Ishikawa (cell line): Measurements from ENCODE around the gene CHN2.
A peak's percentile ranks its signal among the peaks of the same experiment; 100 is the strongest.

Experiments used
- CEBPB ChIP-seq: IDR thresholded peaks from 2 replicates; pipeline ENCODE4 v1.6.1; 2012
- CREB1 ChIP-seq: IDR thresholded peaks from 2 replicates; pipeline ENCODE4 v1.6.1; 2012; ENCODE audit warnings: low read depth
- EGR1 ChIP-seq: IDR thresholded peaks from 2 replicates; pipeline ENCODE4 v1.6.1; 2012
- EP300 ChIP-seq: IDR thresholded peaks from 2 replicates; pipeline ENCODE4 v1.6.1; 2012; ENCODE audit warnings: borderline replicate concordance
- FOXM1 ChIP-seq: IDR thresholded peaks from 2 replicates; pipeline ENCODE4 v1.6.1; 2012; ENCODE audit warnings: low read depth, borderline replicate concordance
- NFIC ChIP-seq: IDR thresholded peaks from 2 replicates; pipeline ENCODE4 v1.6.1; 2012
- RAD21 ChIP-seq: IDR thresholded peaks from 2 replicates; pipeline ENCODE4 v1.6.1; 2012; ENCODE audit warnings: low read depth
- TAF1 ChIP-seq: IDR thresholded peaks from 2 replicates; pipeline ENCODE4 v1.6.1; 2012; ENCODE audit warnings: low read depth, mild to moderate bottlenecking
- TCF12 ChIP-seq: IDR thresholded peaks from 2 replicates; pipeline ENCODE4 v1.6.1; 2012; ENCODE audit warnings: low read depth
- TEAD4 ChIP-seq: IDR thresholded peaks from 2 replicates; pipeline ENCODE4 v1.6.1; 2012
- YY1 ChIP-seq: IDR thresholded peaks from 2 replicates; pipeline ENCODE4 v1.6.1; 2012; ENCODE audit warnings: low read depth
- ZBTB7A ChIP-seq: IDR thresholded peaks from 2 replicates; pipeline ENCODE4 v1.6.1; 2012; ENCODE audit warnings: low read depth
- TF ChIP-seq, protein P1 (sequence below): IDR thresholded peaks from 2 replicates; pipeline ENCODE4 v1.6.1; 2012
- TF ChIP-seq, protein P2 (sequence below): IDR thresholded peaks from 2 replicates; pipeline ENCODE4 v1.6.1; 2012
- TF ChIP-seq, protein P3 (sequence below): IDR thresholded peaks from 2 replicates; pipeline ENCODE4 v1.6.1; 2012; ENCODE audit warnings: low read depth, mild to moderate bottlenecking

Gene CHN2

DNA sequence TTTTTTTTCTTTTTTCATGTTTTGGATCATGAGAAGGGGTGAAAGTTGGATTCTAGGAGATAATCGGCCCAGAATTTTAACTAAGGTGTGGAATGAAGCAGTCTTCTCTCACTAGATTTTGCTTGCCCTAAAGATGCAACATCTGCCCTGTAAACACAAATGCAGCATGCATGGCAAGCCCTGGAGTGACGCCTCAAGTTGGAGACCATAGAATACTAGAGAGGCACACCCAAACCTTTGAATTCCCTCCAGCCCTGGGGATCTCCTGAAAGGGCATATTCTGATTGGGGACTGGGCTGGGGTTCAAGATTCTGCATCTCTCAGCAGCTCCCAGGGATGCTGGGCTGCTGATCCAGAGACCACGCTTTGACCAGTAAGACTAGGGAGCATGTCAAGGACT is 241.3 kb downstream of the CHN2 start:
- TF ChIP-seq NFIC (no peak), CREB1 (no peak), EP300 (no peak)

DNA sequence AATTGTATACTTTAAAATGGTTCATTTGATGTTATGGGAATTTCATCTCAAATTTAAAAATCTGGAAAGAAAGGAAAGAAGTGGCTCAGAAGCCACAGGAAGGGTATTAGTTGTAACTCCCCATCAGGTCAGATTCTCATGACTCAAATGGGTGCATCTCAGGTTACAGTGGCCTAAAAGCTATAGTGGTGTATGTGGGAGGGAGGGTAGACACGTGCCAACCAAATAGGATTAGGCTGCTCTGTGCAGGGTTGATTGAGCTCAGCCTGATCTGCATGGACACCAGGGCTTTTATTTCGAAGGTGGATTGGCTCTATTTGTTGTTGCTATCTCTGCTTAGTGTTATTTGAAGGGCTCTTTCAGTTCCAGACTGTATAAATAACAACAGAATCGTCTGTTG is 247.6 kb downstream of the CHN2 start:
- no peak for TF ChIP-seq TEAD4
- TF ChIP-seq, protein P1, sequence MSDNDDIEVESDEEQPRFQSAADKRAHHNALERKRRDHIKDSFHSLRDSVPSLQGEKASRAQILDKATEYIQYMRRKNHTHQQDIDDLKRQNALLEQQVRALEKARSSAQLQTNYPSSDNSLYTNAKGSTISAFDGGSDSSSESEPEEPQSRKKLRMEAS: peak; percentile 93
- TF ChIP-seq, protein P2, sequence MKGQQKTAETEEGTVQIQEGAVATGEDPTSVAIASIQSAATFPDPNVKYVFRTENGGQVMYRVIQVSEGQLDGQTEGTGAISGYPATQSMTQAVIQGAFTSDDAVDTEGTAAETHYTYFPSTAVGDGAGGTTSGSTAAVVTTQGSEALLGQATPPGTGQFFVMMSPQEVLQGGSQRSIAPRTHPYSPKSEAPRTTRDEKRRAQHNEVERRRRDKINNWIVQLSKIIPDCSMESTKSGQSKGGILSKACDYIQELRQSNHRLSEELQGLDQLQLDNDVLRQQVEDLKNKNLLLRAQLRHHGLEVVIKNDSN: peak; percentile 77

DNA sequence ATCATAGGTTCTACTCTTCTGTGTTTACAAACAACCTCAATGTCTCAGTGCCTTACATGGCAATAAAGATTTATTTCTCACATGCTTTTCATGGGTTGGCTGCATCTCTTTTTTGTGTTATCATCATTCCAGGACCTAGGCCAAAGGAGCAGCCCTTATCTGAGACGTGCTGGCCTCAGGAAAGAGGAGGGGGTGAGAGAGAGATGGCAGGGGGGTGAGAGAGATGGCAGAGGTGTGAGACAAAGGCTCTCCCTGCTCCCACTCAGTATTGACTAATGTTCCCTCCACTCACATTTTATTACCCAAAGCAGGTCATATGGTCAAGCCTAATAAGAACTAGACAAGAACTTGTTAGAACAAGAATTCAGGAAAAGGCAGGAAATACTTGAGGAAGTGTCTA is 249.0 kb downstream of the CHN2 start:
- TF ChIP-seq, protein P1: no peak
- TF ChIP-seq CREB1: no peak

DNA sequence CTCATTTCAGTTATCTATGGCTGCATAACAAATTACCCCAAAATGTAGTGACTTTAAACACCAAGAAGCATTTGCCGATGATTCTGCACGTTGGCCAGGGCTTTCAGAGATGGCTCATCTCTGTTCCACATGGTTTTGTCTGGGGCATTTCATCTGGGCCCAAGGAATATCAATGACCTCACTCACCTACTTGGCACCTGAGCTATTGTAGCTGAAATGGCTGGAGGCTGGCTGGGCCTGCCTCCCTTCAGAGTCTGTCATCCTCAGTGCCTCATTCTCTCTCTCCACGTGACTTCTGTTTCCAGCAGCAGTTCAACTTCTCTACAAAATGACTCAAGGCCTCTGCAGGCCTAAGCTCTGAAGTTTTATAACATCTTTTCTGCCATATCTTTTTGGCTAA is 249.7 kb downstream of the CHN2 start:
- TF ChIP-seq EP300 (no peak), TCF12 (no peak), TAF1 (no peak), CREB1 (no peak), TEAD4 (no peak), CEBPB (no peak), YY1 (no peak), FOXM1 (no peak), ZBTB7A (no peak), NFIC (no peak), RAD21 (no peak), EGR1 (no peak)
- TF ChIP-seq, protein P1: no peak
- TF ChIP-seq, protein P2: no peak
- TF ChIP-seq, protein P3, sequence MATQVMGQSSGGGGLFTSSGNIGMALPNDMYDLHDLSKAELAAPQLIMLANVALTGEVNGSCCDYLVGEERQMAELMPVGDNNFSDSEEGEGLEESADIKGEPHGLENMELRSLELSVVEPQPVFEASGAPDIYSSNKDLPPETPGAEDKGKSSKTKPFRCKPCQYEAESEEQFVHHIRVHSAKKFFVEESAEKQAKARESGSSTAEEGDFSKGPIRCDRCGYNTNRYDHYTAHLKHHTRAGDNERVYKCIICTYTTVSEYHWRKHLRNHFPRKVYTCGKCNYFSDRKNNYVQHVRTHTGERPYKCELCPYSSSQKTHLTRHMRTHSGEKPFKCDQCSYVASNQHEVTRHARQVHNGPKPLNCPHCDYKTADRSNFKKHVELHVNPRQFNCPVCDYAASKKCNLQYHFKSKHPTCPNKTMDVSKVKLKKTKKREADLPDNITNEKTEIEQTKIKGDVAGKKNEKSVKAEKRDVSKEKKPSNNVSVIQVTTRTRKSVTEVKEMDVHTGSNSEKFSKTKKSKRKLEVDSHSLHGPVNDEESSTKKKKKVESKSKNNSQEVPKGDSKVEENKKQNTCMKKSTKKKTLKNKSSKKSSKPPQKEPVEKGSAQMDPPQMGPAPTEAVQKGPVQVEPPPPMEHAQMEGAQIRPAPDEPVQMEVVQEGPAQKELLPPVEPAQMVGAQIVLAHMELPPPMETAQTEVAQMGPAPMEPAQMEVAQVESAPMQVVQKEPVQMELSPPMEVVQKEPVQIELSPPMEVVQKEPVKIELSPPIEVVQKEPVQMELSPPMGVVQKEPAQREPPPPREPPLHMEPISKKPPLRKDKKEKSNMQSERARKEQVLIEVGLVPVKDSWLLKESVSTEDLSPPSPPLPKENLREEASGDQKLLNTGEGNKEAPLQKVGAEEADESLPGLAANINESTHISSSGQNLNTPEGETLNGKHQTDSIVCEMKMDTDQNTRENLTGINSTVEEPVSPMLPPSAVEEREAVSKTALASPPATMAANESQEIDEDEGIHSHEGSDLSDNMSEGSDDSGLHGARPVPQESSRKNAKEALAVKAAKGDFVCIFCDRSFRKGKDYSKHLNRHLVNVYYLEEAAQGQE: no peak

DNA sequence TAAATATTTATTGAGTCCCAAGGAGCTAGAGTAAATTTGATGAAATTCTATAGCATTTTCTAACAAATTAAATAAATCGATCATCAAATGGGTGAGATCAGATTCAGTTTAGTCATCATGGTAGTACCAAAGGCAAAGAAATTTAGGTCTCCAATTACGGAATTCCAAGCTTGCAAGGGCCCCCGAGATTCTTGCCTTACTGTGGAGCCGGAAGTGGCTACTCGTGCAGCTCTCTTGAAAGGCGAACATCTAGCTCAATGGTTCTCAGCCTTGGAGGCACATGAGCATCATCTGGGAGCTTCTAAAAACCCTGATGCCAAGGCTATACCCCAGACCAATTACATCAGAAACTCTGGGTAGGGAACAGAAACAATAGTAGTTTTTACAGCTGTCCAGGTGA is 251.2 kb downstream of the CHN2 start:
- TF ChIP-seq, protein P3: no peak
- no peak for TF ChIP-seq CREB1
- TF ChIP-seq EGR1: no peak
- TF ChIP-seq, protein P2: no peak
- TF ChIP-seq TAF1: no peak
- TF ChIP-seq TCF12: no peak
- no peak for TF ChIP-seq NFIC
- TF ChIP-seq TEAD4: no peak
- TF ChIP-seq FOXM1: no peak
- TF ChIP-seq ZBTB7A: no peak
- no peak for TF ChIP-seq CEBPB
- TF ChIP-seq, protein P1: no peak
- TF ChIP-seq EP300: no peak
- TF ChIP-seq RAD21: no peak
- no peak for TF ChIP-seq YY1

DNA sequence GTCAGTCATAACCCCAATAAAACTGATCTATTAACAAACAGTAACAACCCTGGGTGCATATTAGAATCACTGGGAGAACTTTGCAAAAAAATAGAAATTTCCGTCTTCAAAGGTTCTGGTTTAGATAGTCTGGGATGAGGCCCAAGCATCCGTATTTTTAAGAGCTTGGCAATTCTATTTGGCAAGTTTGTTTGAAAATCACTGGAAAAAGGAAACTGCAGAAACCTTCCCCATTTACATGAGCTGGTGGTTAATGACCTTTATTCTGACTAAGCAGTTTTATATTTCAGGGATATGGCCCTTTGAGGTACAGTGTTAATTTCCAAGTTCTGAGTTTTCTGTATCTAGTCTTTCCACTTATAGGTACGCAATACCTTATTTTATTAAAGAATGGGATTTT is 253.3 kb downstream of the CHN2 start:
- TF ChIP-seq, protein P2: no peak
- TF ChIP-seq, protein P3: no peak
- no peak for TF ChIP-seq TEAD4
